GM12878 (cell line): Measurements from ENCODE around the gene GGCT. TPM values are rescaled to one million over a fixed set of nuclear protein-coding genes. Genes with fewer than 3 reads are reported as not detected.

Source experiments
- ATAC-seq: fragments of 200-7000 bp; cut with Tn5 transposase; 3 replicates; pipeline ENCODE4 v1.9.1; 2020; ENCODE audit warnings: mild to moderate bottlenecking, moderate library complexity
- BruUV-seq: library from RNA; stranded (reverse); fragments of 400-500 nt; replicated peaks from 2 replicates; lab custom pipeline; 2021; lab: Mats Ljungman, UMichigan
- CTCF ChIA-PET: fragments of 300-600 bp; sonication (Branson Sonifier 250); formaldehyde crosslinking; extraction: SDS; loops from one replicate; lab custom pipeline; 2021; ENCODE audit warnings: inconsistent platforms; lab: Yijun Ruan, JAX
- POLR2A ChIA-PET: fragments of 350-600 bp; formaldehyde crosslinking; extraction: SDS; loops from one replicate; lab custom pipeline; 2021; ENCODE audit warnings: inconsistent platforms; lab: Charles Lee
- RAD21 ChIA-PET: fragments of 300-600 bp; sonication (Branson Sonifier 250); formaldehyde crosslinking; loops from one replicate; lab custom pipeline; 2023; ENCODE audit warnings: antibody characterized with exemption; ENCODE audit not compliant: unreplicated experiment; lab: Charles Lee
- SMC1A ChIA-PET: fragments of 300-600 bp; sonication (Branson Sonifier 250); formaldehyde crosslinking; loops from one replicate; lab custom pipeline; 2023; ENCODE audit not compliant: unreplicated experiment, uncharacterized antibody; lab: Charles Lee
- DNase-seq: peaks from one replicate; pipeline ENCODE4 v3.0.0-alpha.2; 2011; ENCODE audit warnings: low read depth, low spot score
- FAIRE-seq: peaks from 3 replicates; lab custom pipeline; 2011; peaks lifted over from hg19 to GRCh38; lab: Jason Lieb, UNC
- H2AFZ ChIP-seq: 2 replicates; pipeline ENCODE4 v1.6.0; 2011; ENCODE audit warnings: low read depth, low read length, control low read depth; ENCODE audit not compliant: control insufficient read depth
- H3K27ac ChIP-seq: 2 replicates; pipeline ENCODE4 v1.5.1; 2011; ENCODE audit warnings: control low read depth; ENCODE audit not compliant: control insufficient read depth, insufficient read depth
- H3K27me3 ChIP-seq, 2 experiments: replicated peaks in 1 of 2; 2 replicates each; pipeline versions ENCODE4 v1.6.0 to v1.6.1; 2011; ENCODE audit warnings: low read length in 1 of 2; ENCODE audit not compliant: control insufficient read depth in 2 of 2, insufficient read depth in 2 of 2
- H3K36me3 ChIP-seq, 2 experiments: 2 replicates each; pipeline ENCODE4 v1.5.1; 2011; ENCODE audit warnings: low read length in 1 of 2; ENCODE audit not compliant: control insufficient read depth in 2 of 2, insufficient read depth in 2 of 2
- H3K4me1 ChIP-seq: 2 replicates; pipeline ENCODE4 v1.6.1; 2011; ENCODE audit warnings: mild to moderate bottlenecking, low read length, moderate library complexity, mixed read lengths; ENCODE audit not compliant: control insufficient read depth, insufficient read depth
- H3K4me2 ChIP-seq: 2 replicates; pipeline ENCODE4 v1.6.0; 2011; ENCODE audit warnings: control low read depth; ENCODE audit not compliant: control insufficient read depth, insufficient read depth
- H3K4me3 ChIP-seq: fragments of 200-600 bp; sonication (generic); 2 replicates; pipeline ENCODE4 v1.5.1; 2016
- H3K79me2 ChIP-seq: 2 replicates; pipeline ENCODE4 v1.6.0; 2011; ENCODE audit warnings: low read length; ENCODE audit not compliant: control insufficient read depth, insufficient read depth
- H3K9ac ChIP-seq: 2 replicates; pipeline ENCODE4 v1.8.0; 2011; ENCODE audit warnings: low read length, control low read depth, mixed read lengths; ENCODE audit not compliant: control insufficient read depth, insufficient read depth
- H3K9me3 ChIP-seq: replicated peaks from 3 replicates; pipeline ENCODE4 v1.5.1; 2011; ENCODE audit warnings: mild to moderate bottlenecking, low read length; ENCODE audit not compliant: control insufficient read depth, insufficient read depth
- H4K20me1 ChIP-seq: 2 replicates; pipeline ENCODE4 v1.6.0; 2011; ENCODE audit not compliant: control insufficient read depth, insufficient read depth
- CBFB ChIP-seq: IDR thresholded peaks from 2 replicates; pipeline ENCODE4 v1.6.1; 2016; ENCODE audit warnings: antibody characterized with exemption, low read depth
- GABPA ChIP-seq: IDR thresholded peaks from 2 replicates; pipeline ENCODE4 v1.6.1; 2014; ENCODE audit warnings: antibody characterized with exemption, low read depth, mild to moderate bottlenecking, inconsistent platforms
- GATAD2B ChIP-seq: fragments of 450-650 bp; conservative IDR thresholded peaks from 2 replicates; pipeline ENCODE4 v1.6.1; 2017; ENCODE audit warnings: low read depth, mild to moderate bottlenecking, moderate library complexity
- MTA3 ChIP-seq: IDR thresholded peaks from 2 replicates; pipeline ENCODE4 v1.6.1; 2012; ENCODE audit warnings: low read length, inconsistent platforms, borderline replicate concordance
- MYC ChIP-seq: IDR thresholded peaks from 2 replicates; pipeline ENCODE4 v1.6.1; 2011; ENCODE audit warnings: mild to moderate bottlenecking, low read length, moderate library complexity, inconsistent platforms; ENCODE audit not compliant: insufficient read depth, insufficient replicate concordance, insufficient read length, severe bottlenecking
- NFXL1 ChIP-seq: fragments of 450-650 bp; IDR thresholded peaks from 2 replicates; pipeline ENCODE4 v1.6.1; 2017; ENCODE audit warnings: antibody characterized with exemption, mild to moderate bottlenecking, borderline replicate concordance
- RAD21 ChIP-seq: IDR thresholded peaks from 2 replicates; pipeline ENCODE4 v1.6.1; 2011; ENCODE audit warnings: mild to moderate bottlenecking, low read depth, low read length, moderate library complexity; ENCODE audit not compliant: insufficient read depth
- RBBP5 ChIP-seq: fragments of 200-600 bp; sonication (generic); conservative IDR thresholded peaks from 2 replicates; pipeline ENCODE4 v1.6.1; 2016
- RCOR1 ChIP-seq: conservative IDR thresholded peaks from 2 replicates; pipeline ENCODE4 v1.6.1; 2012; ENCODE audit warnings: low read depth, low read length, improper control_type of control experiment
- STAT1 ChIP-seq: fragments of 450-650 bp; conservative IDR thresholded peaks from 2 replicates; pipeline ENCODE4 v1.6.1; 2014; ENCODE audit warnings: antibody characterized with exemption, mild to moderate bottlenecking
- whole genome bisulfite sequencing: methylation state at CpG from one replicate; pipeline ENCODE4 v1.1.6; 2016; ENCODE audit warnings: low lambda C conversion rate; ENCODE audit not compliant: insufficient replicate concordance, insufficient coverage; ENCODE audit errors: missing lambda C conversion rate; 5-methylcytosine and 5-hydroxymethylcytosine counted together
- in situ Hi-C: fragments of 300-500 bp; cut with MboI; formaldehyde crosslinking; loops from 9 replicates; pipeline ENCODE4 v1.14.3; 2018; ENCODE audit warnings: mixed read lengths
- intact Hi-C: fragments of 100-400 bp; cut with micrococcal nuclease; formaldehyde crosslinking; loops from one replicate; pipeline ENCODE4 v1.14.2; 2022; ENCODE audit not compliant: unreplicated experiment
- polyA plus RNA-seq, 11 experiments: library from polyadenylated mRNA; depleted of rRNA in 4 of 11; unstranded in 6 of 11; stranded (reverse) in 5 of 11; fragments of >200 nt; fragmentation: Nextera tagmentation in 4 of 11; fragmentation: Illumina TruSeq in 1 of 11; extraction: Ambion mirVana in 4 of 11; extraction: Trizol in 1 of 11; gene quantifications; 1 replicate in 1 of 11; 2 replicates in 10 of 11; pipeline versions ENCODE4 v1.2.1 to v1.2.3, GENCODE V29; 2011 to 2016; ENCODE audit warnings: inconsistent platforms in 2 of 11, missing spikeins in 2 of 11, low read depth in 1 of 11
- total RNA-seq, 4 experiments: library from RNA; depleted of rRNA in 3 of 4; stranded (reverse); fragments of >200 nt in 3 of 4; fragmentation: Illumina TruSeq in 1 of 4; extraction: Trizol in 1 of 4; gene quantifications; 2 replicates each; pipeline versions ENCODE4 v1.2.1 to v1.2.3, GENCODE V29; 2013 to 2021
- TF ChIP-seq, protein P1 (sequence below): fragments of 450-650 bp; IDR thresholded peaks from 2 replicates; pipeline ENCODE4 v1.6.1; 2017; ENCODE audit warnings: mild to moderate bottlenecking, low read depth, inconsistent platforms; ENCODE audit not compliant: poor library complexity, severe bottlenecking

The GGCT gene
- total and polyA plus RNA-seq, 10 of the 15 experiments (the other 5 are each of a cell fraction or from before 2014, with no cell fraction given), result 57.0 to 215 (median 92.3) TPM

DNA sequence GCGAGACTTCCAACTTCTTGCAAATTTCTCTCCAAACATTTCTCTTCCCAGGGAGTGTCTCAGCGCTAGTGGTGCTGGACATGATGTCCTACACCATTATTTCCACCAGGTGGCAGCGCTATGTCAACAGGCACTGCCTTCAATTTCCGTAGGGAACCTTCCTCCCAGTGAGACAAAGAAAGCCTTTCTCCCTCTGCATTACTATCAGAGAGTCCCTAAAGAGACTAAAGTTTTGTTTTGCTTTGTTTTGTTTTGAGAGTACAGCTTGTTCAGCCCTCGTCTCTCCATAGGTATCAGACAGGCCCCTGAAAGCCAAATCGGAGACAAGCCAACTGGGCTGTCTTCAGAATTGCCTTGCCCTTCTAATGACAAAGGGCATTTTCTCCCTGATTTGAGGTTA lies 44.2 kb upstream of the GGCT start (continued):
- TF ChIP-seq MYC, result no peak
- TF ChIP-seq GATAD2B, result no peak
- TF ChIP-seq STAT1, result no peak
- TF ChIP-seq RCOR1, result no peak
- no peak for TF ChIP-seq GABPA
- peak; percentile 50 for TF ChIP-seq RAD21
- no peak for TF ChIP-seq CBFB

DNA sequence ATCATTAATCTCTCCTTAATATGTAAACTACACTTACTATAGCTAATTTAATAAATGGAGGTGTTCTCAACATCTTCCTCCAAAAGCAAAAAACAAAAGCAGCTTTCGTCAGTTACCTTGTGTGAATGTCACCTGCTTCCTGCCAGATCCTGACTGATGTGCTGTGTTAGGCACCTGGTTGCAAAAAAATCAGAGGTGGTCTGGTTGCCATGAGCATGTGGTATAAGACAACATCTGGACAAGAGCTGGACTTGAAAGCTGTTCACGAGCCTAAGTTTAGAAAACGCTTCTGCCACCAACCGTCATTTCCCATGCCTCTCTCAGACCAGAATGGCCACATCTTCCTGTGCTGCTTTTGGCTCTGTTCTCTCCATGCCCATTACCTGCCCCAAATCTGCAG lies 42.0 kb upstream of the GGCT start:
- intact Hi-C loops, result no loop called here
- RAD21 ChIA-PET, result interaction anchor here (0.6 to 1.4 kb wide), 3 partner anchors 137 to 595 kb away, joined by 3 to 5 read pairs (median 4); no protein-coding TSS in a partner anchor

More for the DNA sequence above, 42.0 kb upstream of the GGCT start:
- Histone ChIP-seq H3K9me3 (no peaks in the 10 kb centered on the region), H3K27me3 (no peaks in the 10 kb centered on the region), H3K36me3 (peaks cover 0 to 3% of the 10 kb centered on the region in 2 experiments; a peak in 1 of 4 replicates), H2AFZ (no peak overlapping the region), H3K4me1 (peaks cover 4% of the 10 kb centered on the region; the same call in 1 of the 2 replicates), H3K9ac (no peak overlapping the region), H4K20me1 (no peaks in the 10 kb centered on the region), H3K4me2 (no peak overlapping the region), H3K4me3 (no peak overlapping the region), H3K79me2 (no peaks in the 10 kb centered on the region), H3K27ac (no peak overlapping the region)
- ATAC-seq, result no peak
- SMC1A ChIA-PET, result interaction anchor here (1.3 to 4.0 kb wide), 6 partner anchors 9 to 271 kb away, joined by 3 to 15 read pairs (median 5); no protein-coding TSS in a partner anchor
- POLR2A ChIA-PET, result no interaction called here
- no TSS peak for BruUV-seq
- 99% methylated on average over 4 of the region's 4 CpGs for WGBS
- DNase-seq, result no peak
- no peak for FAIRE-seq
- in situ Hi-C loops, result no loop called here
- TF ChIP-seq NFXL1, result no peak
- no peak for TF ChIP-seq RBBP5
- no peak for TF ChIP-seq RCOR1
- TF ChIP-seq, protein P1, sequence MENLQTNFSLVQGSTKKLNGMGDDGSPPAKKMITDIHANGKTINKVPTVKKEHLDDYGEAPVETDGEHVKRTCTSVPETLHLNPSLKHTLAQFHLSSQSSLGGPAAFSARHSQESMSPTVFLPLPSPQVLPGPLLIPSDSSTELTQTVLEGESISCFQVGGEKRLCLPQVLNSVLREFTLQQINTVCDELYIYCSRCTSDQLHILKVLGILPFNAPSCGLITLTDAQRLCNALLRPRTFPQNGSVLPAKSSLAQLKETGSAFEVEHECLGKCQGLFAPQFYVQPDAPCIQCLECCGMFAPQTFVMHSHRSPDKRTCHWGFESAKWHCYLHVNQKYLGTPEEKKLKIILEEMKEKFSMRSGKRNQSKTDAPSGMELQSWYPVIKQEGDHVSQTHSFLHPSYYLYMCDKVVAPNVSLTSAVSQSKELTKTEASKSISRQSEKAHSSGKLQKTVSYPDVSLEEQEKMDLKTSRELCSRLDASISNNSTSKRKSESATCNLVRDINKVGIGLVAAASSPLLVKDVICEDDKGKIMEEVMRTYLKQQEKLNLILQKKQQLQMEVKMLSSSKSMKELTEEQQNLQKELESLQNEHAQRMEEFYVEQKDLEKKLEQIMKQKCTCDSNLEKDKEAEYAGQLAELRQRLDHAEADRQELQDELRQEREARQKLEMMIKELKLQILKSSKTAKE, result no peak
- TF ChIP-seq MTA3, result no peak
- CTCF ChIA-PET, result interaction anchor here (0.7 to 8.5 kb wide), 8 partner anchors 11 to 382 kb away, joined by 3 to 119 read pairs (median 5); no protein-coding TSS in a partner anchor
